GM21423 (cell line): Measurements from ENCODE around the gene UBA6.
"Not testable (repeated sequence)": the region's sequence is repeated elsewhere in the genome, so short reads cannot be mapped to it uniquely, and the experiment has no call there.

ENCODE experiments used
- ATAC-seq: cut with Tn5 transposase; IDR thresholded peaks from one replicate; pipeline ENCODE4 v1.9.1; 2021; ENCODE audit warnings: mild to moderate bottlenecking, moderate library complexity; ENCODE audit not compliant: unreplicated experiment

The UBA6 gene

GRCh38 chr4:67714248-67714583, 13.3 kb upstream of the UBA6 start:
- ATAC-seq, result no peak

GRCh38 chr4:67713529-67714247, 12.7 kb upstream of the UBA6 start:
- no peak for ATAC-seq

GRCh38 chr4:67712650-67713528, 11.9 kb upstream of the UBA6 start:
- ATAC-seq, result no peak

GRCh38 chr4:67712000-67712625, 11.2 kb upstream of the UBA6 start:
- ATAC-seq, result no peak

GRCh38 chr4:67706682-67707081, 5.7 kb upstream of the UBA6 start:
- ATAC-seq, result not testable (repeated sequence)

GRCh38 chr4:67704843-67705242, 3.9 kb upstream of the UBA6 start:
- no peak for ATAC-seq

GRCh38 chr4:67702166-67702565, 1.2 kb upstream of the UBA6 start:
- no peak for ATAC-seq

- peak; percentile 10 for ATAC-seq
Measured at GRCh38 chr4:67701517-67701850, 529 bp upstream of the UBA6 start.

- no peak for ATAC-seq
Measured at GRCh38 chr4:67700116-67700737, 728 bp downstream of the UBA6 start.

GRCh38 chr4:67699603-67700002, 1.4 kb downstream of the UBA6 start:
- no peak for ATAC-seq

- no peak for ATAC-seq
Measured at GRCh38 chr4:67697860-67698687, 2.9 kb downstream of the UBA6 start.

GRCh38 chr4:67696061-67696460, 4.9 kb downstream of the UBA6 start:
- ATAC-seq, result no peak

- no peak for ATAC-seq
Measured at GRCh38 chr4:67694662-67695061, 6.3 kb downstream of the UBA6 start.

- no peak for ATAC-seq
Measured at GRCh38 chr4:67691328-67691727, 9.6 kb downstream of the UBA6 start.

GRCh38 chr4:67687636-67688035, 13.3 kb downstream of the UBA6 start:
- no peak for ATAC-seq

- ATAC-seq, result no peak
Measured at GRCh38 chr4:67685532-67685859, 15.5 kb downstream of the UBA6 start.

GRCh38 chr4:67684839-67685531, 16.0 kb downstream of the UBA6 start:
- ATAC-seq, result peak; percentile 63

- ATAC-seq, result no peak
Measured at GRCh38 chr4:67682266-67682665, 18.7 kb downstream of the UBA6 start.

GRCh38 chr4:67680581-67681222, 20.3 kb downstream of the UBA6 start:
- no peak for ATAC-seq

- no peak for ATAC-seq
Measured at GRCh38 chr4:67678612-67679011, 22.3 kb downstream of the UBA6 start.
